SK-N-SH (cell line): ENCODE measurements around the gene CDH24. TPM values are rescaled to one million over a fixed set of nuclear protein-coding genes. Genes with fewer than 3 reads are reported as not detected.
A peak's percentile ranks its signal among the peaks of the same experiment; 100 is the strongest.

Experiments
- CHD2 ChIP-seq: fragments of 150-350 bp; IDR thresholded peaks from 2 replicates; pipeline ENCODE4 v1.6.1; 2018; ENCODE audit warnings: low read length; ENCODE audit not compliant: partially characterized antibody
- EP300 ChIP-seq, 2 experiments: IDR thresholded peaks; 2 replicates each; pipeline versions ENCODE4 v1.4.0 to v1.6.1; 2012; ENCODE audit warnings: borderline replicate concordance in 1 of 2, low read depth in 1 of 2, low read length in 1 of 2
- EZH2phosphoT487 ChIP-seq: fragments of 200-600 bp; sonication (generic); IDR thresholded peaks from 2 replicates; pipeline ENCODE4 v1.6.1; 2017; ENCODE audit warnings: low read depth, mixed run types, mild to moderate bottlenecking, antibody characterized with exemption, moderate library complexity, borderline replicate concordance
- FOSL2 ChIP-seq: IDR thresholded peaks from 2 replicates; pipeline ENCODE4 v1.4.0; 2012; ENCODE audit warnings: low read depth, mild to moderate bottlenecking, moderate library complexity, borderline replicate concordance
- FOXJ3 ChIP-seq: sonication (generic); formaldehyde crosslinking; IDR thresholded peaks from 2 replicates; pipeline ENCODE4 v1.5.1; 2020; ENCODE audit warnings: mild to moderate bottlenecking, missing genetic modification reagents
- GATA2 ChIP-seq: sonication (generic); formaldehyde crosslinking; IDR thresholded peaks from 2 replicates; pipeline ENCODE4 v1.5.0; 2020; ENCODE audit warnings: mild to moderate bottlenecking, missing genetic modification reagents
- JUND ChIP-seq: IDR thresholded peaks from 2 replicates; pipeline ENCODE4 v1.4.0; 2012
- MEF2A ChIP-seq: IDR thresholded peaks from 2 replicates; pipeline ENCODE4 v1.4.0; 2012; ENCODE audit warnings: low read depth, borderline replicate concordance
- MXI1 ChIP-seq: IDR thresholded peaks from 2 replicates; pipeline ENCODE4 v1.6.1; 2012; ENCODE audit warnings: mild to moderate bottlenecking, low read depth, low read length, improper control_type of control experiment
- NFIC ChIP-seq: IDR thresholded peaks from 2 replicates; pipeline ENCODE4 v1.4.0; 2012; ENCODE audit warnings: borderline replicate concordance
- NRF1 ChIP-seq: IDR thresholded peaks from 2 replicates; pipeline ENCODE4 v1.6.1; 2012; ENCODE audit warnings: low read depth, mild to moderate bottlenecking, low read length
- POLR2AphosphoS5 ChIP-seq: IDR thresholded peaks from 2 replicates; pipeline ENCODE4 v1.6.1; 2012; ENCODE audit warnings: low read depth, low read length
- RCOR1 ChIP-seq: fragments of 150-350 bp; IDR thresholded peaks from 2 replicates; pipeline ENCODE4 v1.6.1; 2017; ENCODE audit warnings: antibody characterized with exemption, low read length
- RFX5 ChIP-seq: IDR thresholded peaks from 2 replicates; pipeline ENCODE4 v1.6.1; 2012; ENCODE audit warnings: mild to moderate bottlenecking, improper control_type of control experiment, low read length
- RXRA ChIP-seq: IDR thresholded peaks from 2 replicates; pipeline ENCODE4 v1.4.0; 2012; ENCODE audit warnings: low read depth, mild to moderate bottlenecking, borderline replicate concordance
- TEAD4 ChIP-seq: IDR thresholded peaks from 2 replicates; pipeline ENCODE4 v1.4.0; 2012; ENCODE audit warnings: mild to moderate bottlenecking, borderline replicate concordance; ENCODE audit not compliant: insufficient read depth
- polyA plus RNA-seq, 3 experiments: library from polyadenylated mRNA; depleted of rRNA; stranded (reverse); fragments of >200 nt; gene quantifications; 2 replicates each; pipeline ENCODE4 v1.2.3, GENCODE V29; 2012
- TF ChIP-seq, protein P1 (sequence below): fragments of 200-600 bp; sonication (generic); IDR thresholded peaks from 2 replicates; pipeline ENCODE4 v1.6.1; 2017; ENCODE audit warnings: antibody characterized with exemption, mild to moderate bottlenecking, moderate library complexity
- TF ChIP-seq, protein P2 (sequence below): fragments of 150-350 bp; IDR thresholded peaks from 2 replicates; pipeline ENCODE4 v1.6.1; 2016; ENCODE audit warnings: mild to moderate bottlenecking, low read depth, low read length
- TF ChIP-seq, protein P3 (sequence below): IDR thresholded peaks from 2 replicates; pipeline ENCODE4 v1.4.0; 2012; ENCODE audit warnings: low read depth
- TF ChIP-seq, protein P4 (sequence below): IDR thresholded peaks from 2 replicates; pipeline ENCODE4; 2012
- TF ChIP-seq, protein P5 (sequence below): IDR thresholded peaks from 2 replicates; pipeline ENCODE4 v1.4.0; 2012; ENCODE audit warnings: low read depth, borderline replicate concordance
- TF ChIP-seq, protein P6 (sequence below): fragments of 150-350 bp; IDR thresholded peaks from 2 replicates; pipeline ENCODE4 v1.6.1; 2017; ENCODE audit warnings: antibody characterized with exemption, low read length, low read depth, borderline replicate concordance

CDH24 gene
- polyA plus RNA-seq, 1 of the 3 experiments (the other 2 are of a cell fraction): 30.8 TPM

DNA sequence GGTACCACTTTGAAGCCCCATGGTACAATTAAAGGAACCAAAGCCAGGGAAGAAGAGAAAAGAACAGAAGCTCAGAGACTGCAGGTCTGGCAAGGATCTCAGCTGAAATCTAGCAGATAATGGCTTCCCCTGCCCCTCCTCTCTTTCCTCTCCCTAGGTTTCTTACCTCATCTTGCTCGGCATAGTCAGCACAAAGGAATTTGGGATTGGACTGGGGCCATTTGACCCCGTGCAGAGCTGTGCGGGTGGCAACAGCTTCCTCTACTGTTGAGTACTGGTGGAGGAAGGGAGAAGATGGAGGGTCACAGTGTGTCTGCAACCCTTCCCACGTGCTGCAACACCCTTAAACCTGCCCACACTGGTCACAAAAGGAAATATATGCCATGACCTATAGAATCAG lies 4.7 kb upstream of the CDH24 start (continued):
- TF ChIP-seq, protein P1, sequence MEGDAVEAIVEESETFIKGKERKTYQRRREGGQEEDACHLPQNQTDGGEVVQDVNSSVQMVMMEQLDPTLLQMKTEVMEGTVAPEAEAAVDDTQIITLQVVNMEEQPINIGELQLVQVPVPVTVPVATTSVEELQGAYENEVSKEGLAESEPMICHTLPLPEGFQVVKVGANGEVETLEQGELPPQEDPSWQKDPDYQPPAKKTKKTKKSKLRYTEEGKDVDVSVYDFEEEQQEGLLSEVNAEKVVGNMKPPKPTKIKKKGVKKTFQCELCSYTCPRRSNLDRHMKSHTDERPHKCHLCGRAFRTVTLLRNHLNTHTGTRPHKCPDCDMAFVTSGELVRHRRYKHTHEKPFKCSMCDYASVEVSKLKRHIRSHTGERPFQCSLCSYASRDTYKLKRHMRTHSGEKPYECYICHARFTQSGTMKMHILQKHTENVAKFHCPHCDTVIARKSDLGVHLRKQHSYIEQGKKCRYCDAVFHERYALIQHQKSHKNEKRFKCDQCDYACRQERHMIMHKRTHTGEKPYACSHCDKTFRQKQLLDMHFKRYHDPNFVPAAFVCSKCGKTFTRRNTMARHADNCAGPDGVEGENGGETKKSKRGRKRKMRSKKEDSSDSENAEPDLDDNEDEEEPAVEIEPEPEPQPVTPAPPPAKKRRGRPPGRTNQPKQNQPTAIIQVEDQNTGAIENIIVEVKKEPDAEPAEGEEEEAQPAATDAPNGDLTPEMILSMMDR: no peak
- TF ChIP-seq MXI1 (no peak), NRF1 (no peak), GATA2 (CRISPR knock-in tag) (no peak), RFX5 (no peak), POLR2AphosphoS5 (peak; percentile 58; the same call in 1 of the 2 replicates), RXRA (peak; percentile 85; the same call in 1 of the 2 replicates), MEF2A (no peak), CHD2 (peak; percentile 10), RCOR1 (no peak), NFIC (peak; percentile 94), TEAD4 (peak; percentile 83), EZH2phosphoT487 (no peak), EP300 (IDR thresholded peaks at IDR 0.05; ENCODE audit: borderline replicate concordance in 1 of 2, low read depth in 1 of 2, low read length in 1 of 2) (peak in 1 of 2 experiments; percentile 35; a peak in 1 of 4 replicates), JUND (peak; percentile 87), FOSL2 (peak; percentile 85; the same call in 1 of the 2 replicates), FOXJ3 (CRISPR knock-in tag) (no peak)
- TF ChIP-seq, protein P2, sequence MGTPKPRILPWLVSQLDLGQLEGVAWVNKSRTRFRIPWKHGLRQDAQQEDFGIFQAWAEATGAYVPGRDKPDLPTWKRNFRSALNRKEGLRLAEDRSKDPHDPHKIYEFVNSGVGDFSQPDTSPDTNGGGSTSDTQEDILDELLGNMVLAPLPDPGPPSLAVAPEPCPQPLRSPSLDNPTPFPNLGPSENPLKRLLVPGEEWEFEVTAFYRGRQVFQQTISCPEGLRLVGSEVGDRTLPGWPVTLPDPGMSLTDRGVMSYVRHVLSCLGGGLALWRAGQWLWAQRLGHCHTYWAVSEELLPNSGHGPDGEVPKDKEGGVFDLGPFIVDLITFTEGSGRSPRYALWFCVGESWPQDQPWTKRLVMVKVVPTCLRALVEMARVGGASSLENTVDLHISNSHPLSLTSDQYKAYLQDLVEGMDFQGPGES: no peak
- TF ChIP-seq, protein P3, sequence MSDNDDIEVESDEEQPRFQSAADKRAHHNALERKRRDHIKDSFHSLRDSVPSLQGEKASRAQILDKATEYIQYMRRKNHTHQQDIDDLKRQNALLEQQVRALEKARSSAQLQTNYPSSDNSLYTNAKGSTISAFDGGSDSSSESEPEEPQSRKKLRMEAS: peak; percentile 75
- TF ChIP-seq, protein P4, sequence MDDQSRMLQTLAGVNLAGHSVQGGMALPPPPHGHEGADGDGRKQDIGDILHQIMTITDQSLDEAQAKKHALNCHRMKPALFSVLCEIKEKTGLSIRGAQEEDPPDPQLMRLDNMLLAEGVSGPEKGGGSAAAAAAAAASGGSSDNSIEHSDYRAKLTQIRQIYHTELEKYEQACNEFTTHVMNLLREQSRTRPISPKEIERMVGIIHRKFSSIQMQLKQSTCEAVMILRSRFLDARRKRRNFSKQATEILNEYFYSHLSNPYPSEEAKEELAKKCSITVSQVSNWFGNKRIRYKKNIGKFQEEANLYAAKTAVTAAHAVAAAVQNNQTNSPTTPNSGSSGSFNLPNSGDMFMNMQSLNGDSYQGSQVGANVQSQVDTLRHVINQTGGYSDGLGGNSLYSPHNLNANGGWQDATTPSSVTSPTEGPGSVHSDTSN: no peak
- TF ChIP-seq, protein P5, sequence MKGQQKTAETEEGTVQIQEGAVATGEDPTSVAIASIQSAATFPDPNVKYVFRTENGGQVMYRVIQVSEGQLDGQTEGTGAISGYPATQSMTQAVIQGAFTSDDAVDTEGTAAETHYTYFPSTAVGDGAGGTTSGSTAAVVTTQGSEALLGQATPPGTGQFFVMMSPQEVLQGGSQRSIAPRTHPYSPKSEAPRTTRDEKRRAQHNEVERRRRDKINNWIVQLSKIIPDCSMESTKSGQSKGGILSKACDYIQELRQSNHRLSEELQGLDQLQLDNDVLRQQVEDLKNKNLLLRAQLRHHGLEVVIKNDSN: no peak
- TF ChIP-seq, protein P6, sequence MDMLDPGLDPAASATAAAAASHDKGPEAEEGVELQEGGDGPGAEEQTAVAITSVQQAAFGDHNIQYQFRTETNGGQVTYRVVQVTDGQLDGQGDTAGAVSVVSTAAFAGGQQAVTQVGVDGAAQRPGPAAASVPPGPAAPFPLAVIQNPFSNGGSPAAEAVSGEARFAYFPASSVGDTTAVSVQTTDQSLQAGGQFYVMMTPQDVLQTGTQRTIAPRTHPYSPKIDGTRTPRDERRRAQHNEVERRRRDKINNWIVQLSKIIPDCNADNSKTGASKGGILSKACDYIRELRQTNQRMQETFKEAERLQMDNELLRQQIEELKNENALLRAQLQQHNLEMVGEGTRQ: no peak
